Measurements from ENCODE around the gene KIF16B.
"Not testable (repeated sequence)": the region's sequence is repeated elsewhere in the genome, so short reads cannot be mapped to it uniquely, and the experiment has no call there.

KIF16B gene

DNA sequence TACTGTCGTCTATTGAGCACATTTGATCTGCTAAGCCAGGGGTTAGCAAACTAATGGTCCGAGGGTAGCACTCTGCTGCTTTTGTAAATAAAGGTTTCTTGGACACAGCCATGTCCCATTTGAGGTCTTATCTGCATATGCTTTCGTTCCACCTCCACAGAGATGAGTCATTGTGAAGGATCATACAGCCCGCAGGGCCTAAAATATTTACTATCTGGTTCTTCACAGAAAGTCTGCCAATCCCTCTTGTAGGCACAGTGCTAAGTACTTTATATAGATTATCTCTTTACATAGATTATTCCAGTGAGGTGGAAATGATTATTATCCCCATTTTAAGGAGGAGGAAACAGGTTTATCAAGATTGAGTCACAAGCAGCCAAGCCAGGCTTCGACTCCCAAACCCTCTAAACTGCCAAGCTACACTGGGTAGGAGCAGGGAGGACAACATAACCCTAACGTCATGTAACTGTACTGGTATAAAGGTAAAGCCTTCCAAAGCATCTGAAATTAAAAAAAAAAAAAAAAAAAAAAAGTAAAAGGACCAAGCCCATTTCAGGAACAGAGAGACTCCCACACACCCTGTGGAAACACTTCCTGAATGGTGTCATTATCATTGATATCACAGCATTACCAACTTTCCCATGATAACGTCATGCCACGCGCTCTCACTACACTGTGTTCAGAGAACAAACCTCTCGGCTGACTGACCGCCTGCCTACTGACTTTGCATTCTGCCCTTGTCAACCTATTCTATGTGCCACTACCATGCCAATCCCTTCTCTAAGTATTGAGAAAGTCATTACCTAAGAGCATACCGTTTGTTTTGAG lies 101.0 kb downstream of the KIF16B start:
- DNase-seq: no peak

DNA sequence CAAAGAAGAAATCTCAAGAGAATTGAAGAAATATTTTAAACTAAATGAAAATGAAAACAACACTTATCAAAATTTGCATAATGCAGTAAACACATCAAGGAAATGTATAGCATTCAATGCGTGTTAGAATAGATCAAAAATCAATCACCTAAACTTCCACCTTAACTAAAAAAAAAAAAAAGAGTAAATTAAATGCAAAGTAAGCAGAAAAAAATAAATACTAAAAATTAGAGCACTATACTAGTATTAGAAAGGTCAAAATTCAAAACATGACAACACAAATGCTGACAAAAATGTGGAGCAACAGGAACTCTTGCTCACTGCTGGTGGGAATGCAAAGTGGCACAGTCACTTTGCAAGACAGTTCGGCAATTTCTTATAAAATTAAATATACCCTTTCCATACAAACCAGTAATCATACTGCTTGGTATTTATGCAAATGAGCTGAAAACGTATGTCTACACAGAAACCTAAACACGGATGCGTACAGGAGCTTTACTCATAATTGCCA lies 103.8 kb downstream of the KIF16B start:
- DNase-seq: no peak

DNA sequence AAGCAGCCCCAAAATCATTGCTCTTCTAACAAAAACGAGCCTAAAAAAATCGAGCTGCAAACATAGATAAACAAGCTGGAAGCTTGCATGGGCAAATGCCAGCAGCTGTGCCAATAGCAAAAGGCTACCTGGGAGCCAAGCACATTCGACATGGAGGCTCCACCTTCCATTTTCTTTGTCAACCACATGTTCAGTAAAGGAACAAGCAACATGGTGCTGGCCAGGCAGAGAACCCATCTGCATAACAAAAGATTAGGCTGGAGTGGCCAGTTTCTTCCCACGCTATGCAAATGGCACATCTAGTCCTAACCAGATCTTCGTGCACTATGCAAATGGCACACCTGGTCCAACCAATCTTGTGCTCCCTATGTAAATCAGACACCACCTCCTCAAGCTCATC lies 110.5 kb downstream of the KIF16B start:
- DNase-seq: no peak

DNA sequence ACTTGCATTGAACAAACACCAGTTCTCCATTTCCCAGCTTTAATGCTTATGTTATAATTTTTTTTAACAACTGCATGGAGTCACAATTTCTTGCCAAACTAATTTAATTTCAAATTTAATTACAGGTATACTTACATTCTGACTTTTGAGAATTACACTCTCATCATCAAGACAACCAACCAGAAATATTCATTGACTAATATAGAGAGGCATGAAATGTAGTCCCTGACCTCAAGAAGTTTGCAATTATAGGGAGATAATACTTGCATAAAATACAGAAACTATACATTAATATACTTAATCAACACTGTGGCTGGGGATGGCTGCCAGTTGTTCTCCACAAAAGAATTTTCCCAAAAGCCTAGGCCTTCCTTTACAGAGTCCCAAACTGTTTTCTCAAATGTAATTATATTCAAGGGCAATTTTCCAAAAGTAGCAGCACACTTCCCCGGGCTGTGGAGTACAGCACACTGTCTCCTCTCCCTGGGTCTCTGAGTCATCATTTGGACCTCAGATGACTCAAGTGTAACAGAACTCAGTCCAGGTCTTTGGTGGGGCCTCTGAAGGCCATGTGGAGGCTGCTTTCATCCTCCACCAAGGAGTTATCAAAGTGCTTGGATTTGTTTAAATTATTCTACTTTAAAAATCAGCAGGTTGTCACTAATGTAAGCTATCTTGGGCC lies 114.1 kb downstream of the KIF16B start:
- no peak for DNase-seq

DNA sequence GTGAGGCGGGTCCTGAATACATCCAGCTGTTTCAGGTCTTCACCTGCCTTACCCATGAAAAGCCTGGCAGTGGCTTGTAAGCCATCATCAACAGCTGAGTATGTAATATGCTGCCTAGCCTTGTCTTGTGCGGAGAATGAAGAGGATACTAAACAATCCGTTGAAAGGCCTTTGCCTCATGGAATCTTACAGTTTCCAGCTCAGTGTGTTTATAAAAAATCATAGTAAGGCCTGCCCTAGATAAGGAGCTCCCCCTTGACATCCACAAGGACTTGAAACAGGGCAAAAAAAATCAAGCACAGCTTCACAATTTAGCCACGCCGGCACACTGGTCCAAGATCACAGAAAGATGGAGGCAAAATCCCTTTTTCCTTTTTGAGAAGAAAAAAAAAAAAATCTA lies 115.7 kb downstream of the KIF16B start:
- no peak for DNase-seq

DNA sequence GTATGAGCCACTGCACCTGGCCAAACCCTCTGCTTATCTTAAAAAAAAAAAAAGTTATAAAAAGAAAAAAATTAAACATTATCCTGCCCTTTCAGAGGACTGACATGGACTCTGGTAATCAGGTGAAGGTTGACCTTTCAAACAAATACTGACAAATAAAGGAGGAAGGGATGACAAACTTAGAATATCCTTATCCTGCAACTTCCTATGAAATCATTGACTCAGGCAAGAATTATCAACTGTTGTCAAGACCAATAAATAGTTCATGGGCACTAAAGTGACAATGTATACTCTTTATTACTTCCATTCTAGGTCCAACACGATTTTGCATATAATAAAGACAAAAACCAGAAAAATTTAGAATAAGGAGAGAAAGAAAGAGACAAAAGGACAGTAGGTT lies 117.9 kb downstream of the KIF16B start:
- DNase-seq: no peak

DNA sequence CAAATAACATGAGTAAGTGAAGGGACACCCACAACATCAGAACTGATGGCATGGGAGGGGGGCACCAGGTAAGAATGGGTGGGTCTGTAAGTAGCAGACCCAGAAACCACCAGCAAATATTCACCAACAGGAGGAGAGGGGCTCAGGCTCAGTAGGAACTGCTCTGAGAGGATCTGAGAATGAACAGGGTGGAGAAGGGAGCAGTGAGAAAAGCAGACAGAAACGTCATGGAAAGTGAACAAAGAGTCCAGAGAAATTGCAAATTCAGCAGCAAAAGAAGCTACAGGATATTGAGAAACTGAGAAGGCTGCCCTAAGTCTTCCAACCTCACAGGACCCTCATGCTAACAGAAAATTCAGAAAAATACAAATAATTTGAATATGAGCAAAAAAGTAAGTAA lies 121.3 kb downstream of the KIF16B start:
- DNase-seq: no peak

DNA sequence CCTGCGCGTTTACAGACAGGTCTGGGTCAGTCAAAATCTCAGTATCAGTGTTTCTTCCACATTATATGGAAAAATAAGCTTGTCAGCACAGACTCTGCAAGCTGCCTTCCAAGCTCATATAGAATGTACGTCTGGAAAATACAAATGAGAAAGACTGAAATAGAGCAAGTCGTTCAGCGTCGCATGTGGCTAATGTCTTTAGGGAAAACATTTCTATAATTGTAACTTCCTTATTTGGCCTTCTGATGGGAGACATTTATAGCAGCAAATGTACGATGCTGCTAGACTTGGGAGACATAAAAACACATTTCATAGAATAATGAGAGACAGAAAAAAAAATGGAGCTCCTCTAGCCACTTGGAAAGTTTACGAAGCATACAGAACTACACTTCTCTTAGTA lies 122.2 kb downstream of the KIF16B start:
- DNase-seq: no peak

DNA sequence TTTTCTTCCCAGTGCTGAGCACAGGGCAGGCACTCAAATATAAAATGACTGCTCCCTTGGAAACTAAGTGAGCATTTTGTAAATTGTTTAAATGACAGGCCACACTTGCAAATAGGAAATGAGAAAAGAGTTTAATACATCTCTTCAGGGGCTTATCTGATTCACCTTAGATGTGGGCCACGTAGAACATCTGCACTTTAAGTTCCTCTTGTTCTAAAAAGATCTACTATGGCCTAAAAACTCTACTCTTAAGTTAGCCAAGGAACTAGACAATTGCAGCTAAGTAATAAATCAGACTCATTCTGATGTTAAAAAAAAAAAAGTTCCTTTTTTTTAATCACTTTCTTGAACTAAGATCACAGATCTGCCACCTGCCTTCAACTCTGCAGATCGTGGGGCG lies 126.3 kb downstream of the KIF16B start:
- DNase-seq: no peak

DNA sequence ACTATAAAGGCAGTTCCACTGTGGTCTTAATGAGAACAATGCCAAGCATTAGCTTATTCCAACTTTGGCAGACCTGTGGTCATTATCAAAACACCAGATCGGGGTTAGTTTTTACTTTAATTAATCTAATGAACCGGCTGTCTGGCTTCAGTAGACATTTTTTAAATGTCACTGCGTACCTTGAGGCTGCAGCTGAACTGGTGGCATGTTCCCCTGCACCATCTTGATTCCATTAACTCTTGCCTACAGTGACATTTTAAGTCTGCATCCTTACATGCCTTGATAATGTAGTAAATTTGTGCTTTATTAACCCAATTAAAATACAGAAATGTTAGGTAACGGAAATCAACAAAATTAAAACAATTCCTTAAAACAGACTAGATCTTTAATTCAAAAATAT lies 127.0 kb downstream of the KIF16B start:
- no peak for DNase-seq

DNA sequence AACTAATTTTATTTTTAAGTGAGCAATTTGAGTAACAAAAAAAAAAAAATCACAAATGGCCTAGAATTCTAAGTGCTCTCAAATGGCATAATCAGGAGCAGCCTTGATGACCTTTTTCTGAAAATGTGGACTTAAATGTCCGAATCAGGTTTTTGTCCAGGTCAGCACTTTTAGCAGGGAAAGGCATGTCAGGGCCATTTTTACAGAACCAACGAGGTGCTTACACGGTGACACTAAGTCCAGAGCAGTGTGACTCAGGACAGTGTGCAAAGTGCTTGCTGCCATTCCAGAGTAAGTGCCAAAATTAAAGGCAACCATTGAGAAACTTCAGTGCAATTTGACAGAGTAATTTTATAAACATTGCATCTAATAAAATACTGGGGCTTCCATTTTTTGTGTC lies 127.8 kb downstream of the KIF16B start:
- DNase-seq: no peak

DNA sequence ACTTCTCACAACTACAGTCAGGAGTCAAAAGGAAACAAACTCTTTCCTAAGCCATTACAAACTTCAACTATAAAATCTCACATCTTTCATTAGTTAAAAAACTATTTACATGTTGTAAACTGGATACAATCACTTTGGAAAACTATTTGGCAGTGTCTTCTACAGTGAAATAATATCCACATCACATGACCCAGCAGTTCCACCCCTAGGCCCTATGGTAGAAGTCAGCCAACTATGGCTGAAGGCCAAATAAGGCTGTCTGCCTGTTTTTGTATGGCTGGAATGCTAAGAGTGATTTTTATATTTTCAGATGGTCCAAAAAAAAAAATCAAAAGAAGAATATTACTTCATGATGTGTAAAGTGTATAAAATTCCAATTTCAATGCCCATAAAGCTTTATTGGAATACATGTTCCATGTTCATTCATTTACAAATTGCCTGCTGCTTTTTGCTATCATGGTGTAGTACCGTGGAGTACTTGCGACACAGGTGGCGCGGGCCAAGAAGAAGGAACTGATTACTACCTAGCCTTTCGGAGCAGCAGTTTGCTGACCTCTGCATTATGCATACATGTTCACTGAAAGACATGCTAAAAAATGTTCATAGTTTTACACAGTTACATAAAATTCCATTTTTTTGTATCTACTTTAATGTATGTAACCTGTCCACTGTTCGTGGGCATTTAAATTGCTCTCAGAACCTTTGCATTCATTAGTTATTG lies 129.0 kb downstream of the KIF16B start:
- DNase-seq: no peak

DNA sequence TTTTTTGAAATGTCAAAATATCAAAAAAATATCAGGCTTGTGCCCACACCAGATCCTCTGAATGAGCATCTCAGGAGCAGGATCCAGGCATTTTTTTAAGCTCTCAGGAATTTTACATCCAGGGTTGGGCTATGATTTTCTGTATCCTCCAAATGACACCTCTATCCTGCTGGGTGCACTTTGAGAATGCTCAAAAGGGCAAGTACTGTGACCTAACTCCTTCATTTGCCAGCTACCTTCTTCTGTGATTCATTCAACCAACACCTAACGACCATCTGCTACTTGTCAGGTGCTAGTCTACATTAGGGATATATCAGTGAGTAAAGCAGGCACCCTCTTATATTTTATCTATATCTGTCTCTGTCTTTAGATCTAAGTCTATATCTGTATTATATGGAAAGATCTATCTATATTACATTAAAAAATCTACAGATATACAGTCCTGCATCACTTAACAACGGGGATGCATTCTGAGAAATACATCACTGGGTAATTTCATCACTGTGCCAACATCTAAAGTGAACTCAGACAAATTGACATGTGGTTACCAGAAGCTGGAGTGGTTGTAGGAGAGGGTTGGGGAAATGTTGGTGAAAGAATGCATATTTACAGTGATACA lies 131.6 kb downstream of the KIF16B start:
- no peak for DNase-seq

DNA sequence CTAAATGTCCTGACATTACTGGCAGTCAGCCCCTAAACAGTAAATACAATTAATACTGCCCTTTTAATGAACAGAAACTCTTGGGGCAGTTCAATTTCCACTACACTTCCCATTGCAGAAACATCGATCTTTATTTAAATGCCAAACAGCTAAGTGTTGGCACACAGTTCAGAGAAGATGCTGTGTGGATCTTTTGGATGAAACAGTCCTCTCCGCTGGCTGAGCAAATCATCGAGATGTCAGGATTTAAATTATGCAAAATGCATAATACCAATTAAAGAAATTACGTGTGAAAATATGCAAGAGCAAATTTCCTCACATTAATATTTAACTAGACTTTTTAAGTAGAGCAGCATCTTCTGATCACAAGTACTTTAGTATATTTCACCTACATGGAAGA lies 132.6 kb downstream of the KIF16B start:
- DNase-seq: no peak

DNA sequence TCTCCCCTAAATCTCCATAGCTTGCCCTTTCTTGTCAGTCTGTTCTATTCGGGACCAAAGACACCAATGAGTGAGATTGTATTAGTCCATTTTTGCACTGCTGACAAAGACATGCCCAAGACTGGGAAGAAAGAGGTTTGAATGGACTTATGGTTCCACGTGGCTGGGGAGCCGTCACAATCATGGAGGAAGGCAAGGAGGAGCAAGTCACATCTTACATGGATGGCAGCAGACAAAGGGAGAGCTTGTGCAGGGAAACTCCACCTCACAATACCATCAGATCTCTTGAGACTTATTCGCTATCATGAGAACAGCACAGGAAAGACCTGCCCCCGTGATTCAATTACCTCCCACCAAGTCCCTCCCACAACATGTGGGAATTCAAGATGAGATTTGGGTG lies 133.7 kb downstream of the KIF16B start:
- DNase-seq: not testable (repeated sequence)

DNA sequence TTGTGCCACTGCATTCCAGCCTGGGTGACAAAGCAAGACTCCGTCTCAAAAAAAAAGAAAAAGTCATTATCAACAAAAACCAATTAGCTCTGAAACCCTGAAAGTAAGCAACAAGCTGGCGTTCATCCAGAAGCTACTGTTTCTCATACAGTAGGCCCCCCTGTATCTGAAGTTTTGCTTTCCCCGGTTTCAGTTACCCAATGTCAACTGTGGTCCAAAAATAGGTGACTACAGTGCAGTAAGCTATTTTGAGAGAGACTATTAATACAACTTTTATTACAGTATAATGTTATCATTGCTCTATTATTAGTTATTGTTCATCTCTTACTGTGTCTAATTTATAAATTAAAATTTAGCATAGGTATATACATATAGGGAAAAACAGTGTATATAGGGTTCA lies 135.1 kb downstream of the KIF16B start:
- no peak for DNase-seq

DNA sequence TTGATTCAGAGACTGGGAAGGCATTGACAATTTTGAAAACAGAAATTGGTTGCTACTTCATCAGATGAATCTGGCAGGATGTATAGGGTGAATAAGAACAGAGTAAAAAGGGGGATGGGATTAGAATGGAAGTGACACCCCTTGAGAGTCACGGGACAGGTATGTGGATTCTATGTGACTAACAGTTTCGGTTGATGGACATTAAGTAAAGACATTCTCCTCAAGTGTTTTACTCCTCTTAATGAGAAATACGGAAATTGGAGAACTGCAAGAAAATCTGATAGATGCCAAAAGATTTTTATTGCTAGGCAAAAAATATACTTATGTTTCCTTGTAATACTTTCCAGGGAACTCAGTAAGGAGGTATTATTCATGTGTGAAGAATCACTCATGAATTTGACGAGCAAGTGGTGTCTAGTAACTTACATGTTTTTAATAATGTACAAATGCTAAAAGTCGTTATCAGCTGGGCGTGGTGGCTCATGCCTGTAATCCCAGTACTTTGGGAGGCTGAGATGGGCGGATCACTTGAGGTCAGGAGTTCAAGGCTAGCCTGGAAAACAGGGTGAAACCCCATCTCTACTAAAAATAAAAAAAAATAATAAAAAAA lies 135.8 kb downstream of the KIF16B start:
- no peak for DNase-seq

DNA sequence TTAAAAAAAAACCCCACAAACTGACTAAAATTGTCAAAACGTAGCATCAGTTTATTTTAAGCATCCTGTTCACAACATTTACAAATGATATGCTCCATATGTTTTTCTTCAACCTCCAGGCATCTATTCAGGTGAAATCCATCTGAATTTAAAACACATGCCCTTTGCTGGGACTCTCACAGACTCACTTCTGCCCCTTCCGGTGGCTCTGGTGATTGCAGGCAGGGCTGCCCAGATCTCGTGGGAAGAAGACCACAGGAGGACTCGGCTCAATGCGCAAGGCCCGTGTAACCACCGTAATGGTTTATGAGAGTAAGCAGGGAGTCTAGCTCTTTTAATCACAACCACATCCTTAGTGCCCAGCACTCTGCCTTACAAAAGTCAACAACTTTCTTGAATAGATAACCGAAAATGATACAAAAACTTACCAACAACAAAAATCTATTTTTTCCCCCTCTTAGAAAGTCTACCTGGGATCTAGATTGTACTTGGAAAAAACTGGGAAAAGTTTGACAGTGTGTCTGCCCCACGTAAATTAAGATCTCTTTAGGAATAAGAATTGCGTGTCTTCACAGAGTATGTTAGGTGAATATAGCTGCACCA lies 139.1 kb downstream of the KIF16B start:
- DNase-seq: no peak

DNA sequence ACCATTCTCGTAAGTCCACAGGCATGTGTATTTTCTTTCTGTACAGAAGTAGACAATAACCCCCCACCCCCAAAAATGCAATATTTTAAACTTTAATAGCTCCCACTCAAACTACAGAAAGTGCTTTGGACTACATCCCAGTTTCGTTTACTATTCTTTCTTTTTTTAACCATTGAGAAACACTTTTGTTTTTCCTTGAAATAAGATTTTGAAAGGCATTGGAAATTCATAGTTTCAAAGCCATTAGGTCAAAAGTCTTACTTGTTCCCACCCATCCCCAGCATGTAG lies 140.0 kb downstream of the KIF16B start:
- no peak for DNase-seq

DNA sequence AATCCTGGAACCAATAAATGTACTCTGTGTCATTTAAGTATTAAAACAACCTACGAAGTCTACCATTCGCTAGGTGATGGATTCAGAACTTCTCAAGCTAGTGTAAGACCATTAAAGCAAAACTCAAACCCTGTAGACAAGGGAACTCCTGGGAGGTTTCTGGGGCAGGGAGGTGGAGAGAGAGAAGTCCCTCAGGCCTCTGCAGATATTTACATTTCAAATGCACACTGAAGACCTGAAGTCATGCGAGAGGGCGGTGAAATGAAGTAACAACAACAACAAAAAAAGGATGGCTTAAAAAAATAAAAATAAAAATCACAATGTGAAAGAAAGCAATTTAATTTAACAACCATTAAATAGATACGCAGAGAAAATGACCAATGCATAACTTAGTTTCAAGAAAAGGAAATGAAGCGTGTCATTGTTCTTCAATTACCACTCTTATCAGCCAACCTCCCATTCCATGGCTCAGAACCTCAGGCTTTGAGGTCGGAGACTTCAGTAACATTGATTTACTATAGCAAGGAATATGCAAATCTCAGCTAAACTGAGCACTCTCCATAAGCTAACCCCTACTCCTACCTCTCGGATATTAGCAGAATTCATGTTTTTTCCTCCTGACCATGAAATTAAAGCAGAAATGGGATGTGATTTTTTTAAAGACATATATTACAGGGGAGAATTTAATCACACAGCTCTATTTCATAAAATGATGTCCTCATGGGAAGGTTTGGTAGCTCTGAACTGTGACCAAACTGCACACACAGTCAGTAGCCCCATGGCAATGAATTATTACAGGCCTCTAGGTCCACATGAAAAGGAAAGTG lies 140.6 kb downstream of the KIF16B start:
- DNase-seq: no peak

DNA sequence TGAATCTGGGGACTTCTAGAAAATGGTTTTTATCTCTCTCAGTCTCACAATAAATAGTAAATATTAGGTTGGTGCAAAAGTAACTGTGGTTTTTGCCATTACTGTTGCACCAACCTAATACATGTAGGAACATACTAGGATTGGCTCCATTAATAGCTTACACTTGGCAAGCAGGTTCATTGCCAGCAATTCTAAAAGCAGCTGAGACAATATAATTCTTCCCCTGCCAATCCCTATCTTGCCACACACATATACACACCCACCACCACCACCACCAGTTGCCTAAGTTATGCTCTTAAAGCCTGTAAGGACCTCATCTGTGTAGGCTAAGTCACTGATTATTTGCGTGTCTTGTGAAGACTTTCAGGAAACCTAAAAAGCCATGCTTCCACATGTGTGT lies 145.1 kb downstream of the KIF16B start:
- DNase-seq: no peak

DNA sequence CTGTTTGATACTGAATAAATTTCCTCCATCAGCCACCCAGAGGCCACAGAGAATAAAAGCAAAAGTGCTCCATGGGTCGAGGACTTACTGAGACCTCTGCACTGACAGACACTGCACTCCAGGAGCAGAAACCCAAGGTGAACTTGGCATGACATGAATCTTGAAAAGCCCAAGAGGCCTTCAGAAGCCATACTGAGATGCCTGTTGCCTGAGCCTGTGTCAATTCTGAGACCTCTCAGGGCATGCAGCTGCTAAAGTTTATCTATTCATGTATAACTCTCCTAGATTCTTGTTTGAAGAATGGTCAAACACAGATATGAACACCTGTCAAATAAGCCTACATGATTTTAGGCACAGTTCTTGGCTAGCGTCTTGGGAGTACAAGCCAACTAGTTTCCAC lies 145.7 kb downstream of the KIF16B start:
- DNase-seq: no peak

All from NCI-H1930 (cell line).